ENCODE measurements around the gene GJA9. TPM values are rescaled to one million over a fixed set of nuclear protein-coding genes. Genes with fewer than 3 reads are reported as not detected.
"Not testable (repeated sequence)": the region's sequence is repeated elsewhere in the genome, so short reads cannot be mapped to it uniquely, and the experiment has no call there.

GJA9 gene
- total RNA-seq = not detected

- no peak for DNase-seq
Observed at GRCh38 chr1:38881487-38881886, at the start of gene GJA9. TSS of gene GJA9 (minus strand) at chr1:38881587. CDS start at chr1:38876098, 5,489 bp downstream.

- DNase-seq = no peak
Observed at GRCh38 chr1:38929476-38929875, 48.1 kb upstream of the GJA9 start.

GRCh38 chr1:38929054-38929453, 47.7 kb upstream of the GJA9 start:
- no peak for DNase-seq

- DNase-seq = no peak
Observed at GRCh38 chr1:38926091-38926490, 44.7 kb upstream of the GJA9 start.

- DNase-seq = no peak
Observed at GRCh38 chr1:38925391-38925790, 44.0 kb upstream of the GJA9 start.

- no peak for DNase-seq
Observed at GRCh38 chr1:38923607-38924006, 42.2 kb upstream of the GJA9 start.

GRCh38 chr1:38919130-38919529, 37.7 kb upstream of the GJA9 start:
- no peak for DNase-seq

- DNase-seq = no peak
Observed at GRCh38 chr1:38918568-38918967, 37.2 kb upstream of the GJA9 start.

- DNase-seq = no peak
Observed at GRCh38 chr1:38917772-38918171, 36.4 kb upstream of the GJA9 start.

- no peak for DNase-seq
Observed at GRCh38 chr1:38917337-38917736, 36.0 kb upstream of the GJA9 start.

- no peak for DNase-seq
Observed at GRCh38 chr1:38915352-38915948, 34.1 kb upstream of the GJA9 start.

- DNase-seq = not testable (repeated sequence)
Observed at GRCh38 chr1:38914908-38915307, 33.5 kb upstream of the GJA9 start.

GRCh38 chr1:38908821-38909220, 27.4 kb upstream of the GJA9 start:
- DNase-seq = no peak

- no peak for DNase-seq
Observed at GRCh38 chr1:38905985-38906384, 24.6 kb upstream of the GJA9 start.

- DNase-seq = no peak
Observed at GRCh38 chr1:38899560-38899959, 18.2 kb upstream of the GJA9 start.

GRCh38 chr1:38898653-38899230, 17.4 kb upstream of the GJA9 start:
- DNase-seq = no peak

- DNase-seq = no peak
Observed at GRCh38 chr1:38896169-38896568, 14.8 kb upstream of the GJA9 start.

GRCh38 chr1:38892976-38893375, 11.6 kb upstream of the GJA9 start:
- DNase-seq = no peak

GRCh38 chr1:38891753-38892152, 10.4 kb upstream of the GJA9 start:
- DNase-seq = no peak

GRCh38 chr1:38889589-38889988, 8.2 kb upstream of the GJA9 start:
- DNase-seq = no peak

- no peak for DNase-seq
Observed at GRCh38 chr1:38888423-38889333, 7.3 kb upstream of the GJA9 start.

- no peak for DNase-seq
Observed at GRCh38 chr1:38885092-38885491, 3.7 kb upstream of the GJA9 start.

- DNase-seq = no peak
Observed at GRCh38 chr1:38875811-38876210, 5.6 kb downstream of the GJA9 start.

All from skin of body (tissue), 2 donors.